NCI-H345 (cell line): ENCODE results near the gene PRKCA.
"Not testable (repeated sequence)": the region's sequence is repeated elsewhere in the genome, so short reads cannot be mapped to it uniquely, and the experiment has no call there.

Source experiments
- DNase-seq: peaks from one replicate; lab custom pipeline; 2025; lab: John Stamatoyannopoulos, UW

The PRKCA gene

GRCh38 chr17:66386498-66387351 is 84.3 kb downstream of the PRKCA start:
- DNase-seq, result no peak

- DNase-seq, result no peak
These were observed 85.1 kb downstream of the PRKCA start for GRCh38 chr17:66387392-66387981.

- DNase-seq, result no peak
These were observed 90.5 kb downstream of the PRKCA start for GRCh38 chr17:66392783-66393437.

- DNase-seq, result no peak
These were observed 93.5 kb downstream of the PRKCA start for GRCh38 chr17:66395961-66396360.

GRCh38 chr17:66397486-66397885 is 95.1 kb downstream of the PRKCA start:
- no peak for DNase-seq

- no peak for DNase-seq
These were observed 95.6 kb downstream of the PRKCA start for GRCh38 chr17:66398059-66398458.

GRCh38 chr17:66398617-66399016 is 96.2 kb downstream of the PRKCA start:
- DNase-seq, result no peak

- no peak for DNase-seq
These were observed 97.0 kb downstream of the PRKCA start for GRCh38 chr17:66399441-66399840.

GRCh38 chr17:66400041-66400688 is 97.8 kb downstream of the PRKCA start:
- not testable (repeated sequence) for DNase-seq

GRCh38 chr17:66400698-66401097 is 98.3 kb downstream of the PRKCA start:
- DNase-seq, result no peak

GRCh38 chr17:66401364-66401763 is 99.0 kb downstream of the PRKCA start:
- DNase-seq, result no peak

- no peak for DNase-seq
These were observed 101.6 kb downstream of the PRKCA start for GRCh38 chr17:66403846-66404556.

- no peak for DNase-seq
These were observed 103.6 kb downstream of the PRKCA start for GRCh38 chr17:66405836-66406677.

GRCh38 chr17:66406701-66407644 is 104.6 kb downstream of the PRKCA start:
- DNase-seq, result no peak

GRCh38 chr17:66407864-66408263 is 105.5 kb downstream of the PRKCA start:
- no peak for DNase-seq

GRCh38 chr17:66411520-66411919 is 109.1 kb downstream of the PRKCA start:
- DNase-seq, result no peak

GRCh38 chr17:66412857-66413558 is 110.6 kb downstream of the PRKCA start:
- no peak for DNase-seq

GRCh38 chr17:66413559-66414520 is 111.4 kb downstream of the PRKCA start:
- no peak for DNase-seq
